HCT116 (cell line): ENCODE data around the gene RHBDL3. TPM values are rescaled to one million over a fixed set of nuclear protein-coding genes. Genes with fewer than 3 reads are reported as not detected.
A peak's percentile ranks its signal among the peaks of the same experiment; 100 is the strongest.

Experiments used
- ATAC-seq: fragments of 200-7000 bp; cut with Tn5 transposase; 2 replicates; pipeline ENCODE4 v1.9.1; 2020; ENCODE audit warnings: mild to moderate bottlenecking, moderate library complexity
- BruUV-seq: library from RNA; stranded (reverse); fragments of 400-500 nt; replicated peaks from 2 replicates; lab custom pipeline; 2021; lab: Mats Ljungman, UMichigan
- CTCF ChIA-PET: fragments of 300-600 bp; sonication (Branson Sonifier 250); formaldehyde crosslinking; loops from one replicate; lab custom pipeline; 2021; ENCODE audit warnings: antibody characterized with exemption; lab: Charles Lee
- POLR2A ChIA-PET: fragments of 300-600, 350-600 bp; sonication (Branson Sonifier 250); formaldehyde crosslinking; loops from one replicate; lab custom pipeline; 2021; ENCODE audit warnings: antibody characterized with exemption; lab: Charles Lee
- RAD21 ChIA-PET, 2 experiments: fragments of 300-600 bp; sonication (Branson Sonifier 250); formaldehyde crosslinking; loops; one replicate each; lab custom pipeline; 2023; ENCODE audit warnings: low total read pairs in 2 of 2; ENCODE audit not compliant: uncharacterized antibody in 2 of 2, unreplicated experiment in 2 of 2, low non-redundant PET in 1 of 2; lab: Charles Lee
- DNase-seq: peaks from one replicate; pipeline ENCODE4 v3.0.0-alpha.2; 2010; ENCODE audit warnings: low read depth, low spot score
- H2AFZ ChIP-seq: fragments of 200-600 bp; shearing (Covaris generic), sonication (generic); 2 replicates; pipeline ENCODE4 v1.6.1; 2017; ENCODE audit warnings: low read depth, mixed run types, mixed read lengths, antibody characterized with exemption, low read length; ENCODE audit not compliant: poor library complexity, severe bottlenecking
- H3K27ac ChIP-seq: 2 replicates; pipeline ENCODE4 v1.5.1; 2012; ENCODE audit warnings: low read depth, low read length
- H3K27me3 ChIP-seq: fragments of 200-600 bp; sonication (generic); 2 replicates; pipeline ENCODE4 v1.6.1; 2016; ENCODE audit warnings: mixed run types, low read length, mixed read lengths; ENCODE audit not compliant: insufficient read depth
- H3K36me3 ChIP-seq, 2 experiments: fragments of 200-500 bp in 1 of 2; fragments of 200-600 bp in 1 of 2; sonication (Bioruptor generic) in 1 of 2; sonication (generic) in 1 of 2; 2 replicates each; pipeline versions ENCODE4 v1.5.1 to v1.6.1; 2014 to 2016; ENCODE audit warnings: low read length in 2 of 2, inconsistent platforms in 1 of 2, mixed read lengths in 1 of 2, mixed run types in 1 of 2; ENCODE audit not compliant: insufficient read depth in 2 of 2, control insufficient read depth in 1 of 2
- H3K4me1 ChIP-seq, 2 experiments: fragments of 200-600 bp in 1 of 2; sonication (generic) in 1 of 2; 2 replicates each; pipeline versions ENCODE4 v1.5.1 to v1.6.1; 2012 to 2017; ENCODE audit warnings: low read length in 2 of 2, inconsistent platforms in 1 of 2, mild to moderate bottlenecking in 1 of 2, mixed read lengths in 1 of 2, mixed run types in 1 of 2, moderate library complexity in 1 of 2; ENCODE audit not compliant: insufficient read depth in 2 of 2, control insufficient read depth in 1 of 2
- H3K4me2 ChIP-seq: fragments of 200-600 bp; sonication (generic); 2 replicates; pipeline ENCODE4 v1.6.1; 2017; ENCODE audit warnings: mixed run types, low read length, mixed read lengths
- H3K4me3 ChIP-seq, 2 experiments: fragments of 200-600 bp in 1 of 2; sonication (generic) in 1 of 2; replicated peaks in 1 of 2; 2 replicates each; pipeline ENCODE4 v1.5.1; 2011 to 2016; ENCODE audit warnings: low read length in 2 of 2, control low read depth in 1 of 2, low read depth in 1 of 2, mild to moderate bottlenecking in 1 of 2, mixed read lengths in 1 of 2, mixed run types in 1 of 2
- H3K79me2 ChIP-seq: fragments of 200-600 bp; sonication (generic); 2 replicates; pipeline ENCODE4 v1.6.1; 2017; ENCODE audit warnings: mild to moderate bottlenecking, mixed run types, low read length, moderate library complexity, mixed read lengths; ENCODE audit not compliant: insufficient read depth
- H3K9ac ChIP-seq: fragments of 200-600 bp; sonication (generic); 2 replicates; pipeline ENCODE4 v1.6.1; 2016; ENCODE audit warnings: low read length, mixed read lengths
- H3K9me2 ChIP-seq: fragments of 200-600 bp; sonication (generic), shearing (Covaris generic); 2 replicates; pipeline ENCODE4 v1.6.1; 2017; ENCODE audit warnings: mixed run types, mild to moderate bottlenecking, moderate library complexity; ENCODE audit not compliant: insufficient read depth
- H3K9me3 ChIP-seq, 2 experiments: fragments of 200-500 bp in 1 of 2; fragments of 200-600 bp in 1 of 2; sonication (Bioruptor generic) in 1 of 2; sonication (generic) in 1 of 2; 2 replicates each; pipeline ENCODE4 v1.6.1; 2014 to 2017; ENCODE audit warnings: low read length in 2 of 2, mixed read lengths in 2 of 2, inconsistent platforms in 1 of 2, low read depth in 1 of 2, mild to moderate bottlenecking in 1 of 2, mixed run types in 1 of 2, moderate library complexity in 1 of 2; ENCODE audit not compliant: control insufficient read depth in 1 of 2, insufficient read depth in 1 of 2
- H4K20me1 ChIP-seq: fragments of 200-600 bp; sonication (generic), shearing (Covaris generic); 2 replicates; pipeline ENCODE4 v1.6.1; 2017; ENCODE audit warnings: mixed run types, mild to moderate bottlenecking, moderate library complexity; ENCODE audit not compliant: insufficient read depth
- CBX3 ChIP-seq: IDR thresholded peaks from 2 replicates; pipeline ENCODE4 v1.6.1; 2012; ENCODE audit warnings: low read depth
- CEBPB ChIP-seq: IDR thresholded peaks from 2 replicates; pipeline ENCODE4 v1.6.1; 2012; ENCODE audit warnings: low read depth
- EZH2 ChIP-seq: fragments of 200-600 bp; sonication (generic); IDR thresholded peaks from 2 replicates; pipeline ENCODE4 v1.6.1; 2017; ENCODE audit warnings: antibody characterized with exemption, mixed run types
- POLR2A ChIP-seq: IDR thresholded peaks from 2 replicates; pipeline ENCODE4 v1.7.0; 2011; ENCODE audit warnings: borderline replicate concordance; ENCODE audit not compliant: insufficient read depth, insufficient read length; ENCODE audit errors: extremely low read depth
- POLR2AphosphoS5 ChIP-seq: IDR thresholded peaks from 2 replicates; pipeline ENCODE4 v1.6.1; 2011; ENCODE audit warnings: mild to moderate bottlenecking, low read depth, low read length, moderate library complexity
- RAD21 ChIP-seq: IDR thresholded peaks from 2 replicates; pipeline ENCODE4 v1.6.1; 2012; ENCODE audit warnings: low read depth, mild to moderate bottlenecking
- SIN3A ChIP-seq: IDR thresholded peaks from 2 replicates; pipeline ENCODE4 v1.6.1; 2012; ENCODE audit warnings: low read depth
- SP1 ChIP-seq: IDR thresholded peaks from 2 replicates; pipeline ENCODE4 v1.6.1; 2012; ENCODE audit warnings: low read depth
- SRF ChIP-seq: IDR thresholded peaks from 2 replicates; pipeline ENCODE4 v1.6.1; 2012; ENCODE audit warnings: low read depth
- TCF7L2 ChIP-seq: IDR thresholded peaks from 2 replicates; pipeline ENCODE4 v1.7.0; 2011; ENCODE audit warnings: borderline replicate concordance, inconsistent platforms; ENCODE audit not compliant: insufficient read depth, insufficient read length; ENCODE audit errors: extremely low read depth
- ZFX ChIP-seq: fragments of 450-650 bp; IDR thresholded peaks from 2 replicates; pipeline ENCODE4 v1.6.1; 2017
- ZNF274 ChIP-seq: fragments of 200-500 bp; sonication (Bioruptor generic); IDR thresholded peaks from 2 replicates; pipeline ENCODE4 v1.6.1; 2014; ENCODE audit warnings: mild to moderate bottlenecking, low read depth, low read length, inconsistent platforms
- intact Hi-C: fragments of 100-400 bp; cut with micrococcal nuclease; formaldehyde crosslinking; loops from 2 replicates; pipeline ENCODE4 v1.10.0; 2022
- total RNA-seq: library from RNA; stranded (reverse); gene quantifications from one replicate; pipeline ENCODE4 v1.2.1, GENCODE V29; 2021; ENCODE audit not compliant: unreplicated experiment
- TF ChIP-seq, protein P1 (sequence below): IDR thresholded peaks from 2 replicates; pipeline ENCODE4 v1.6.1; 2011; ENCODE audit warnings: mild to moderate bottlenecking, low read length, moderate library complexity; ENCODE audit not compliant: insufficient replicate concordance; ENCODE audit errors: extremely low read depth
- TF ChIP-seq, protein P2 (sequence below): IDR thresholded peaks from 2 replicates; pipeline ENCODE4 v1.6.1; 2012
- TF ChIP-seq, protein P3 (sequence below): IDR thresholded peaks from 2 replicates; pipeline ENCODE4 v1.6.1; 2012; ENCODE audit warnings: low read depth
- TF ChIP-seq, protein P4 (sequence below), 3 experiments: fragments of 200-600 bp in 1 of 3; sonication (generic) in 1 of 3; IDR thresholded peaks in 2 of 3; conservative IDR thresholded peaks in 1 of 3; 2 replicates each; pipeline ENCODE4 v1.5.1; 2012 to 2017; ENCODE audit warnings: low read depth in 2 of 3, low read length in 2 of 3, antibody characterized with exemption in 1 of 3, borderline replicate concordance in 1 of 3, control low read depth in 1 of 3, mild to moderate bottlenecking in 1 of 3, mixed read lengths in 1 of 3, mixed run types in 1 of 3, moderate library complexity in 1 of 3; ENCODE audit not compliant: insufficient read depth in 1 of 3
- TF ChIP-seq, protein P5 (sequence below): IDR thresholded peaks from 2 replicates; pipeline ENCODE4 v1.6.1; 2012

Gene RHBDL3
- total RNA-seq, 1 experiment from 2014 or later: 4.0 TPM

DNA sequence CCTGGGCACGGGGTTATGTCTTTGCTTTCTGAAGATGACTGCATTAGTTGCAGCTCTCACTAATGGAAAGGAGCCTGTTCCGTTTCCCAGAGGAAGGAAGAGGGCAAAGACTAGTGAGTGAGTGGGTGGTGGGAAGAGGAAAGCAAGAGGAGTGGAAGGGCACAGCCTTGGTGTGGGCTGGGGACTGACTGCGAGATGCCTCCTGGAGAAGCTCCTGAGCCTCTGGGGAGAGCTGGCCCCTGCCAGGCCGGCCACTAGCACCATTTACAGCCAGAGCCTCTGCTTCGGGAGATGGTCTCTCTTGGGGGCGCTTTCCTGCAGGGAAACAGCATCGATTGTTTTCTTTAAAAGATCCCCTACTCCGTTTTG is 825 bp upstream of the RHBDL3 start:
- intact Hi-C loops: no loop called here
- H4K20me1 ChIP-seq: no peaks in the 10 kb centered on the region
- ChIA-PET RAD21 (no interaction called here), CTCF (interaction anchor here (0.6 kb wide), 1 partner anchor 39 kb away, joined by 3 read pairs; no protein-coding TSS in a partner anchor), POLR2A (no interaction called here)
- H3K4me3 ChIP-seq: no peak overlapping the region
- no peaks in the 10 kb centered on the region for H3K36me3 ChIP-seq
- peaks cover 4 to 36% of the 10 kb centered on the region in 2 experiments; a peak in 3 of 4 replicates for H3K4me1 ChIP-seq
- ATAC-seq (no peak), DNase-seq (no peak)
- no peak overlapping the region for H3K27ac ChIP-seq
- TF ChIP-seq SIN3A (no peak), RAD21 (no peak), POLR2A (no peak), TCF7L2 (no peak), ZFX (no peak), POLR2AphosphoS5 (no peak), EZH2 (no peak), CEBPB (no peak), SRF (no peak), CBX3 (no peak), SP1 (no peak), ZNF274 (no peak)
- TF ChIP-seq, protein P1, sequence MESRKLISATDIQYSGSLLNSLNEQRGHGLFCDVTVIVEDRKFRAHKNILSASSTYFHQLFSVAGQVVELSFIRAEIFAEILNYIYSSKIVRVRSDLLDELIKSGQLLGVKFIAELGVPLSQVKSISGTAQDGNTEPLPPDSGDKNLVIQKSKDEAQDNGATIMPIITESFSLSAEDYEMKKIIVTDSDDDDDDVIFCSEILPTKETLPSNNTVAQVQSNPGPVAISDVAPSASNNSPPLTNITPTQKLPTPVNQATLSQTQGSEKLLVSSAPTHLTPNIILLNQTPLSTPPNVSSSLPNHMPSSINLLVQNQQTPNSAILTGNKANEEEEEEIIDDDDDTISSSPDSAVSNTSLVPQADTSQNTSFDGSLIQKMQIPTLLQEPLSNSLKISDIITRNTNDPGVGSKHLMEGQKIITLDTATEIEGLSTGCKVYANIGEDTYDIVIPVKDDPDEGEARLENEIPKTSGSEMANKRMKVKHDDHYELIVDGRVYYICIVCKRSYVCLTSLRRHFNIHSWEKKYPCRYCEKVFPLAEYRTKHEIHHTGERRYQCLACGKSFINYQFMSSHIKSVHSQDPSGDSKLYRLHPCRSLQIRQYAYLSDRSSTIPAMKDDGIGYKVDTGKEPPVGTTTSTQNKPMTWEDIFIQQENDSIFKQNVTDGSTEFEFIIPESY: no peak
- TF ChIP-seq, protein P2, sequence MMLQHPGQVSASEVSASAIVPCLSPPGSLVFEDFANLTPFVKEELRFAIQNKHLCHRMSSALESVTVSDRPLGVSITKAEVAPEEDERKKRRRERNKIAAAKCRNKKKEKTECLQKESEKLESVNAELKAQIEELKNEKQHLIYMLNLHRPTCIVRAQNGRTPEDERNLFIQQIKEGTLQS: no peak
- TF ChIP-seq, protein P3, sequence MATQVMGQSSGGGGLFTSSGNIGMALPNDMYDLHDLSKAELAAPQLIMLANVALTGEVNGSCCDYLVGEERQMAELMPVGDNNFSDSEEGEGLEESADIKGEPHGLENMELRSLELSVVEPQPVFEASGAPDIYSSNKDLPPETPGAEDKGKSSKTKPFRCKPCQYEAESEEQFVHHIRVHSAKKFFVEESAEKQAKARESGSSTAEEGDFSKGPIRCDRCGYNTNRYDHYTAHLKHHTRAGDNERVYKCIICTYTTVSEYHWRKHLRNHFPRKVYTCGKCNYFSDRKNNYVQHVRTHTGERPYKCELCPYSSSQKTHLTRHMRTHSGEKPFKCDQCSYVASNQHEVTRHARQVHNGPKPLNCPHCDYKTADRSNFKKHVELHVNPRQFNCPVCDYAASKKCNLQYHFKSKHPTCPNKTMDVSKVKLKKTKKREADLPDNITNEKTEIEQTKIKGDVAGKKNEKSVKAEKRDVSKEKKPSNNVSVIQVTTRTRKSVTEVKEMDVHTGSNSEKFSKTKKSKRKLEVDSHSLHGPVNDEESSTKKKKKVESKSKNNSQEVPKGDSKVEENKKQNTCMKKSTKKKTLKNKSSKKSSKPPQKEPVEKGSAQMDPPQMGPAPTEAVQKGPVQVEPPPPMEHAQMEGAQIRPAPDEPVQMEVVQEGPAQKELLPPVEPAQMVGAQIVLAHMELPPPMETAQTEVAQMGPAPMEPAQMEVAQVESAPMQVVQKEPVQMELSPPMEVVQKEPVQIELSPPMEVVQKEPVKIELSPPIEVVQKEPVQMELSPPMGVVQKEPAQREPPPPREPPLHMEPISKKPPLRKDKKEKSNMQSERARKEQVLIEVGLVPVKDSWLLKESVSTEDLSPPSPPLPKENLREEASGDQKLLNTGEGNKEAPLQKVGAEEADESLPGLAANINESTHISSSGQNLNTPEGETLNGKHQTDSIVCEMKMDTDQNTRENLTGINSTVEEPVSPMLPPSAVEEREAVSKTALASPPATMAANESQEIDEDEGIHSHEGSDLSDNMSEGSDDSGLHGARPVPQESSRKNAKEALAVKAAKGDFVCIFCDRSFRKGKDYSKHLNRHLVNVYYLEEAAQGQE: no peak
- TF ChIP-seq, protein P4, sequence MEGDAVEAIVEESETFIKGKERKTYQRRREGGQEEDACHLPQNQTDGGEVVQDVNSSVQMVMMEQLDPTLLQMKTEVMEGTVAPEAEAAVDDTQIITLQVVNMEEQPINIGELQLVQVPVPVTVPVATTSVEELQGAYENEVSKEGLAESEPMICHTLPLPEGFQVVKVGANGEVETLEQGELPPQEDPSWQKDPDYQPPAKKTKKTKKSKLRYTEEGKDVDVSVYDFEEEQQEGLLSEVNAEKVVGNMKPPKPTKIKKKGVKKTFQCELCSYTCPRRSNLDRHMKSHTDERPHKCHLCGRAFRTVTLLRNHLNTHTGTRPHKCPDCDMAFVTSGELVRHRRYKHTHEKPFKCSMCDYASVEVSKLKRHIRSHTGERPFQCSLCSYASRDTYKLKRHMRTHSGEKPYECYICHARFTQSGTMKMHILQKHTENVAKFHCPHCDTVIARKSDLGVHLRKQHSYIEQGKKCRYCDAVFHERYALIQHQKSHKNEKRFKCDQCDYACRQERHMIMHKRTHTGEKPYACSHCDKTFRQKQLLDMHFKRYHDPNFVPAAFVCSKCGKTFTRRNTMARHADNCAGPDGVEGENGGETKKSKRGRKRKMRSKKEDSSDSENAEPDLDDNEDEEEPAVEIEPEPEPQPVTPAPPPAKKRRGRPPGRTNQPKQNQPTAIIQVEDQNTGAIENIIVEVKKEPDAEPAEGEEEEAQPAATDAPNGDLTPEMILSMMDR (IDR thresholded peaks at IDR 0.05 in 2 of 3, conservative IDR thresholded peaks at IDR 0.05 in 1 of 3; ENCODE audit: borderline replicate concordance in 1 of 3, insufficient read depth in 1 of 3, low read depth in 2 of 3, low read length in 2 of 3): no peak
- TF ChIP-seq, protein P5, sequence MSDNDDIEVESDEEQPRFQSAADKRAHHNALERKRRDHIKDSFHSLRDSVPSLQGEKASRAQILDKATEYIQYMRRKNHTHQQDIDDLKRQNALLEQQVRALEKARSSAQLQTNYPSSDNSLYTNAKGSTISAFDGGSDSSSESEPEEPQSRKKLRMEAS: no peak
- H3K4me2 ChIP-seq: peak overlapping the region; percentile 73
- no TSS peak for BruUV-seq
- no peak overlapping the region for H2AFZ ChIP-seq
- no peaks in the 10 kb centered on the region for H3K9me3 ChIP-seq
- no peak overlapping the region for H3K9ac ChIP-seq
- H3K27me3 ChIP-seq: no peaks in the 10 kb centered on the region; the same call in 1 of the 2 replicates
- no peaks in the 10 kb centered on the region for H3K9me2 ChIP-seq
- no peaks in the 10 kb centered on the region for H3K79me2 ChIP-seq
